ENCODE measurements around the gene KCNQ1.

GRCh38 chr11:2591805-2592204 is 147.0 kb downstream of the KCNQ1 start:
- TF ChIP-seq CTCF (IDR thresholded peaks at IDR 0.05) (no peak), POLR2A (IDR thresholded peaks at IDR 0.05) (no peak)

Measured in body of pancreas (tissue), 4 donors.